Mesothelial cell of epicardium (in vitro differentiated cells): Measurements from ENCODE around the gene PDLIM1. TPM values are rescaled to one million over a fixed set of nuclear protein-coding genes. Genes with fewer than 3 reads are reported as not detected.

Experiments
- DNase-seq, 2 experiments: peaks; one replicate each; pipeline ENCODE4 v3.0.0; 2021; ENCODE audit warnings: low spot score in 2 of 2; ENCODE audit not compliant: unreplicated experiment in 2 of 2
- H3K27ac Mint-ChIP-seq: 2 replicates; pipeline ENCODE4 v1.8.0; 2021; ENCODE audit warnings: mixed read lengths
- H3K27me3 Mint-ChIP-seq: 2 replicates; pipeline ENCODE4 v1.8.0; 2021; ENCODE audit warnings: low read depth, mixed read lengths
- H3K36me3 Mint-ChIP-seq: 2 replicates; pipeline ENCODE4 v1.8.0; 2021; ENCODE audit warnings: mixed read lengths
- H3K4me1 Mint-ChIP-seq: 2 replicates; pipeline ENCODE4 v1.8.0; 2021; ENCODE audit warnings: mixed read lengths
- H3K4me3 Mint-ChIP-seq: 2 replicates; pipeline ENCODE4 v1.8.0; 2021; ENCODE audit warnings: mild to moderate bottlenecking, moderate library complexity, mixed read lengths
- H3K9me3 Mint-ChIP-seq: 2 replicates; pipeline ENCODE4 v1.8.0; 2021; ENCODE audit warnings: mixed read lengths
- total RNA-seq: library from RNA; stranded (reverse); gene quantifications from 3 replicates; pipeline ENCODE4 v1.2.1, GENCODE V29; 2021
- TF ChIP-seq, protein P1 (sequence below): fragments of 200-600 bp; sonication (generic); IDR thresholded peaks from one replicate; pipeline ENCODE4 v1.5.0; 2021; ENCODE audit warnings: antibody characterized with exemption; ENCODE audit not compliant: unreplicated experiment

Gene PDLIM1
- total RNA-seq, 1 donor from 2014 or later = 121 TPM

DNA sequence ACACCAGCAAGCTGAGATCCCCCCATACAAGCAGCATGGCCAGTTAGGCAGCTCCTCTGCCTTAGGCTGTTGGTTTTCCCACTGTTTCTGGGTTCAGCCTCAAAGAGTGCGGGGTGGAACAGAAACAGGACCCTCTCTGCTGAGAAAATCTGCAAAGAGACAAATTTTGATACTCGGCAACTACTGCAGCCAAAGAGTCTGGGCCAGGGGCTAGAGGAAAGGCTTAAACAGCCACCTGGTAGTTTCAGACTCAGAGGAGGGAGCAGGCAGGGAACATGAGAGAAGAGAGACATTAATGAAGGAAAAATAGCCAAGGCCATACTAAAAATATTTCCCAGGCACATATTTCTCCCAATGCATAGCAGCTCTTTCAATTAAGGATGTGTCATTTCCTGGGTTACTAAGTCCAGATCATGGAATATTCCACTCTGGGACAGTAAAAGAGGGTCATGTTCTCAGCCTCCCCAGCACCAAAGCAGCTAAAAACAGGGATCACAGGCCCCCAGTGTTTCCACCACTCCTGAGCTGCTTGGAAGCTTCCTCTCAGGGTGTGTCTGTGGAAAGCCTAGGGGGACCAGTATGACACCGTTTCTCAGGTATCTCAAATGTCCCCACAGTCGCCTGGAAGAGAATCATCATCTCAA, 29.8 kb downstream of the PDLIM1 start:
- H3K27ac Mint-ChIP-seq = peak overlapping the region; percentile 97
- H3K4me3 Mint-ChIP-seq = no peak overlapping the region
- H3K27me3 Mint-ChIP-seq = no peaks in the 10 kb centered on the region
- H3K36me3 Mint-ChIP-seq = peaks cover 30% of the 10 kb centered on the region
- TF ChIP-seq, protein P1, sequence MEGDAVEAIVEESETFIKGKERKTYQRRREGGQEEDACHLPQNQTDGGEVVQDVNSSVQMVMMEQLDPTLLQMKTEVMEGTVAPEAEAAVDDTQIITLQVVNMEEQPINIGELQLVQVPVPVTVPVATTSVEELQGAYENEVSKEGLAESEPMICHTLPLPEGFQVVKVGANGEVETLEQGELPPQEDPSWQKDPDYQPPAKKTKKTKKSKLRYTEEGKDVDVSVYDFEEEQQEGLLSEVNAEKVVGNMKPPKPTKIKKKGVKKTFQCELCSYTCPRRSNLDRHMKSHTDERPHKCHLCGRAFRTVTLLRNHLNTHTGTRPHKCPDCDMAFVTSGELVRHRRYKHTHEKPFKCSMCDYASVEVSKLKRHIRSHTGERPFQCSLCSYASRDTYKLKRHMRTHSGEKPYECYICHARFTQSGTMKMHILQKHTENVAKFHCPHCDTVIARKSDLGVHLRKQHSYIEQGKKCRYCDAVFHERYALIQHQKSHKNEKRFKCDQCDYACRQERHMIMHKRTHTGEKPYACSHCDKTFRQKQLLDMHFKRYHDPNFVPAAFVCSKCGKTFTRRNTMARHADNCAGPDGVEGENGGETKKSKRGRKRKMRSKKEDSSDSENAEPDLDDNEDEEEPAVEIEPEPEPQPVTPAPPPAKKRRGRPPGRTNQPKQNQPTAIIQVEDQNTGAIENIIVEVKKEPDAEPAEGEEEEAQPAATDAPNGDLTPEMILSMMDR = no peak
- H3K9me3 Mint-ChIP-seq = peaks cover 9% of the 10 kb centered on the region
- DNase-seq = no peak
- peaks cover 33% of the 10 kb centered on the region for H3K4me1 Mint-ChIP-seq

DNA sequence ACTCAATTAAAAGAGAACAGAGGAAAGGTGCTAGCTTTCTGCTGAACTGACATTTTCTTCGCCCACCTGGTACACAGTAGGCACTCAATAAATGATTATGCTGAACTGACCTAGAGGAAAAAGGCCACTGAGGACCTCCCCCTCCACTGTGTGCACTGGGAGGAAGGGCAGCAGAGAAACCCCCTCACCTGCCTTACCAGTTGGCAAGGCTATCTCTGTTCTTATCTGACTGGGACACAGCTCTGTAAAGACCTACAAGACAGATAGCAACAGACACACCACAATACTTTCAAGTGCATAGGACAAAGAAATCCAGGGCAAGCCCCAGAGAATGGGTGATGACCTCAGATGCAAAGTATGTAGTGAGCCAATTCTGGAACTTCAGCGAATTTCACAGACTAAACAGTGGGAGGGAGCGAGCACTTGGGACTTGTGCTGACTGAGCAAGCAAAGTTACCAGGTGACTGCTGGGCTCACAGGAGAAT, 30.4 kb downstream of the PDLIM1 start:
- peaks cover 36% of the 10 kb centered on the region for H3K36me3 Mint-ChIP-seq
- H3K27ac Mint-ChIP-seq = peak overlapping the region; percentile 97
- H3K9me3 Mint-ChIP-seq = peaks cover 15% of the 10 kb centered on the region
- H3K4me1 Mint-ChIP-seq = peaks cover 33% of the 10 kb centered on the region
- no peak for DNase-seq
- H3K27me3 Mint-ChIP-seq = no peaks in the 10 kb centered on the region
- TF ChIP-seq, protein P1 = no peak
- H3K4me3 Mint-ChIP-seq = no peak overlapping the region

DNA sequence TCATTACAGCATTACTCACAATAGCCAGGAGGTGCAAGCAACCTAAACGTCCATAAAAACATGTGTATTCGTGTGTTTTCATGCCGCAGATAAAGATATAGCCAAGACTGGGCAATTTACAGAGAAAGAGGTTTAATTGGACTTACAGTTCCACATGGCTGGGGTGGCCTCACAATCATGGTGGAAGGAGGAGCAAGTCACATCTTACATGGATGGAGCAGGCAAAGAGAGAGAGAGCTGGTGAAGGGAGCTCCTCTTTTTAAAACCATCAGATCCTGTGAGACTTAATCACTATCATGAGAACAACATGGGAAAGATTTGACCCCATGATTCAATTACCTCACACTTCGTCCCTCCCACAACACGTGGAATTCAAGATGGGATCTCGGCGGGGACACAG, 33.0 kb downstream of the PDLIM1 start:
- Mint-ChIP-seq H3K9me3 (peaks cover 21% of the 10 kb centered on the region), H3K27me3 (no peaks in the 10 kb centered on the region), H3K4me3 (no peak overlapping the region), H3K36me3 (peaks cover 47% of the 10 kb centered on the region), H3K27ac (no peak overlapping the region), H3K4me1 (peaks cover 13% of the 10 kb centered on the region)
- DNase-seq = no peak
- TF ChIP-seq, protein P1 = no peak

DNA sequence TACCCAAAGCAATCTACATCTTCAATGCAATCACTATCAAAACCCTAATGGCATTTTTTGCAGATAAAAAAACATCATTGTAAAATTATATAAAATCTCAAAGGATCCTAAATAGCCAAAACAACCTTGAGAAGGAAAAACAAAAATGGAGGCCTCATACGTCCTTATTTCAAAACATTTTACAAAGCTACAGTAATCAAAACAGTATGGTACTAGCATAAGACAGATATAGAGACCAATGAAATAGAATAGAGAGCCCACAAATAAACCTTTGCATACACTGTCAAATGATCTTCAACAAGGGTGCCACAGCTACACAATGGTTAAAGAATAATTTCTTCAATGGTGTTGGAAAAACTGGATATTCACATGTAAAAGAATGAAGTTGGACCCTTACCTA, 34.5 kb downstream of the PDLIM1 start:
- peaks cover 48% of the 10 kb centered on the region for H3K36me3 Mint-ChIP-seq
- no peak overlapping the region for H3K27ac Mint-ChIP-seq
- H3K4me1 Mint-ChIP-seq = peaks cover 11% of the 10 kb centered on the region
- peaks cover 21% of the 10 kb centered on the region for H3K9me3 Mint-ChIP-seq
- TF ChIP-seq, protein P1 = no peak
- DNase-seq = no peak
- H3K4me3 Mint-ChIP-seq = no peak overlapping the region
- H3K27me3 Mint-ChIP-seq = no peaks in the 10 kb centered on the region

DNA sequence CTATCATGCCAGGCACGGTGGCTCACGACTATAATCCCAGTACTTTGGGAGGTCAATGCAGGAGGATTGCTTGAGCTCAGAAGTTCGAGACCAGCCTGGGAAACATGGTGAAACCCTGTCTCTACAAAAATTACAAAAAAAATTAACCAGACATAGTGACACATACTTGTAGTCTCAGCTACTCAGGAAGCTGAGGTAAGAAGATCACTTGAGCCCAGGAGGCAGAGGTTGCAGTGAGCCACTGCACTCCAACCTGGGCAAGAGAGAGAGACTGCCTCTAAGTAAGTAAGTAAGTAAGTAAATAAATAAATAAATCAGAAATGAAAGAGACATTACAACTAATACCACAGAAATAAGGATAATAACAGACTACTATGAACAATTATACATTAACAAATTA, 36.2 kb downstream of the PDLIM1 start:
- DNase-seq = no peak
- Mint-ChIP-seq H3K27ac (no peak overlapping the region), H3K4me1 (no peaks in the 10 kb centered on the region), H3K27me3 (no peaks in the 10 kb centered on the region), H3K4me3 (no peak overlapping the region), H3K36me3 (peaks cover 51% of the 10 kb centered on the region), H3K9me3 (peaks cover 21% of the 10 kb centered on the region)
- TF ChIP-seq, protein P1 = no peak

DNA sequence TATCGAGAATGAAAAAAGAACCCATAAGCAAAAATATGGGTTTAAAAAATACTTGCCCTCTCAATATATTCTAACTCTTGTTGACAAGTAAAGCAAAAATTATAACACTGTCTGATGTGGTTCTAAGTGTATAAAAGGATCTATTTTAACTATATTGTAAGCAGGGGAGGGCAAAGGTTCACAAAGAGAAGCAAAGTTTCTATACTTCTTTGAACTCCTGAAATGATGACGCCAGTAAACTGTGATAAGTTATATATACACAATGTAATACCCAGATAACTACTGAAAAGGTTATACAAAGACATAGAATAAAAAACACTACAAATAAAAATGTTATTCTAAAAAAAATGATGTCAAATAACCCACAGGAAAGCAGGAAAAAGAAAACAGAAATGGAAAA, 37.1 kb downstream of the PDLIM1 start:
- no peak overlapping the region for H3K4me3 Mint-ChIP-seq
- TF ChIP-seq, protein P1 = no peak
- H3K27ac Mint-ChIP-seq = no peak overlapping the region
- H3K27me3 Mint-ChIP-seq = no peaks in the 10 kb centered on the region
- H3K36me3 Mint-ChIP-seq = peaks cover 52% of the 10 kb centered on the region
- H3K4me1 Mint-ChIP-seq = peaks cover 3% of the 10 kb centered on the region
- H3K9me3 Mint-ChIP-seq = peaks cover 21% of the 10 kb centered on the region
- no peak for DNase-seq
